Measurements from ENCODE around the gene ERVH48-1.
"Not testable (repeated sequence)": the region's sequence is repeated elsewhere in the genome, so short reads cannot be mapped to it uniquely, and the experiment has no call there.

The ERVH48-1 gene

GRCh38 chr21:42903817-42904216 lies 21.6 kb downstream of the ERVH48-1 start:
- DNase-seq, result no peak

- DNase-seq, result no peak
Observed at GRCh38 chr21:42900446-42900845, 25.0 kb downstream of the ERVH48-1 start.

GRCh38 chr21:42892931-42893755 lies 32.3 kb downstream of the ERVH48-1 start, which contains the start of gene NDUFV3:
NDUFV3 (plus strand) TSS chr21:42893309; CDS start chr21:42893334, 25 bp downstream.
- peak; percentile 99 for DNase-seq

- DNase-seq, result peak; percentile 31
Observed at GRCh38 chr21:42892582-42892930, 32.9 kb downstream of the ERVH48-1 start.

GRCh38 chr21:42887326-42887725 lies 38.1 kb downstream of the ERVH48-1 start:
- no peak for DNase-seq

GRCh38 chr21:42883921-42884320 lies 41.5 kb downstream of the ERVH48-1 start:
- DNase-seq, result no peak

GRCh38 chr21:42880352-42880751 lies 45.1 kb downstream of the ERVH48-1 start:
- no peak for DNase-seq

GRCh38 chr21:42878993-42879787 lies 46.2 kb downstream of the ERVH48-1 start, which contains the start of gene WDR4:
WDR4 (minus strand) TSS chr21:42879539; CDS start chr21:42879495, 44 bp downstream.
- peak; percentile 99 for DNase-seq

GRCh38 chr21:42878678-42878992 lies 46.8 kb downstream of the ERVH48-1 start:
- no peak for DNase-seq

- DNase-seq, result not testable (repeated sequence)
Observed at GRCh38 chr21:42875811-42876210, 49.6 kb downstream of the ERVH48-1 start.

GRCh38 chr21:42873096-42873495 lies 52.3 kb downstream of the ERVH48-1 start:
- DNase-seq, result no peak

- no peak for DNase-seq
Observed at GRCh38 chr21:42868196-42868595, 57.2 kb downstream of the ERVH48-1 start.

Data from left hindlimb (tissue), 1 donor.